ENCODE results near the gene DDX60.
"Not testable (repeated sequence)": the region's sequence is repeated elsewhere in the genome, so short reads cannot be mapped to it uniquely, and the experiment has no call there.

The DDX60 gene

DNA sequence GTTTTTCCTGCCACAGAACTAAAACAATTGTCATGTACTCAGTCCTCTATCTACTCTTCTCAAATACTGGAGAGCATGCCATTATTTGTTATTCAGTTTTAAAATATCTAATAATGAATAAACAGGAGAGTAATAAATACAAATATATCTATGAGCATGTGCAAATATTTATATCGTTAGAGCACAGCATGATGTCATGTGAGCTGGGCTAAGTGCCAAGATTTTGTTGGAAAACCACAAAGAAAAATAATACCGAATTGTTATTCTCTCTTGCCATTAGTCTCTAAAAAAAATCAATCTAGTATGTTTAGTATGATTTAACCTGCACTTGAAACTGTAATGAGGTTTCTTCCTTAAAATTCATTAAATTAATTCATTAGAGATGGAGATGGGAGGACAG is 97.3 kb downstream of the DDX60 start:
- Histone ChIP-seq H2BK5ac (ENCODE audit: low read length) (no peak overlapping the region), H3K9me3 (replicated peaks in 1 of 2; ENCODE audit: control insufficient read depth in 2 of 2, insufficient read depth in 1 of 2, low read depth in 1 of 2, low read length in 2 of 2) (no peaks in the 10 kb centered on the region), H2BK120ac (ENCODE audit: low read depth, low read length) (no peak overlapping the region), H4K8ac (ENCODE audit: low read depth, low read length) (no peak overlapping the region), H2AFZ (ENCODE audit: low read length) (no peak overlapping the region), H3K79me1 (ENCODE audit: low read depth, low read length) (no peaks in the 10 kb centered on the region), H3K4ac (ENCODE audit: low read length) (no peak overlapping the region), H3K4me1 (ENCODE audit: control insufficient read depth in 2 of 2, insufficient read depth in 1 of 2, low read depth in 1 of 2, low read length in 2 of 2) (no peaks in the 10 kb centered on the region), H3K27me3 (ENCODE audit: control insufficient read depth in 3 of 3, insufficient read depth in 3 of 3, low read depth in 1 of 3, low read length in 3 of 3) (no peaks in the 10 kb centered on the region), H3K36me3 (replicated peaks in 1 of 2; ENCODE audit: control insufficient read depth in 2 of 2, insufficient read depth in 2 of 2, low read length in 2 of 2) (no peaks in the 10 kb centered on the region), H3K18ac (ENCODE audit: low read length) (no peak overlapping the region), H3K23ac (ENCODE audit: low read depth, low read length, poor library complexity) (no peak overlapping the region), H3K14ac (ENCODE audit: low read length) (no peak overlapping the region), H3K27ac (replicated peaks; ENCODE audit: low read length) (no peak overlapping the region), H3K4me3 (ENCODE audit: low read length in 2 of 2) (no peak overlapping the region), H3K9ac (ENCODE audit: low read depth, low read length, poor library complexity) (no peak overlapping the region), H2BK15ac (ENCODE audit: low read length) (no peak overlapping the region), H3K4me2 (ENCODE audit: insufficient read depth, low read length, poor library complexity, severe bottlenecking) (no peak overlapping the region), H2BK12ac (ENCODE audit: low read length) (no peak overlapping the region), H4K91ac (ENCODE audit: low read depth, low read length, poor library complexity) (no peak overlapping the region), H2AK5ac (ENCODE audit: low read depth, low read length) (no peak overlapping the region)
- no CpG with 5 or more reads among the region's 2 CpGs for WGBS, 2 donors (ENCODE audit: extremely low coverage in 2 of 2, insufficient read length in 2 of 2, insufficient replicate concordance in 1 of 2)
- no peak for DNase-seq (ENCODE audit: low spot score)

DNA sequence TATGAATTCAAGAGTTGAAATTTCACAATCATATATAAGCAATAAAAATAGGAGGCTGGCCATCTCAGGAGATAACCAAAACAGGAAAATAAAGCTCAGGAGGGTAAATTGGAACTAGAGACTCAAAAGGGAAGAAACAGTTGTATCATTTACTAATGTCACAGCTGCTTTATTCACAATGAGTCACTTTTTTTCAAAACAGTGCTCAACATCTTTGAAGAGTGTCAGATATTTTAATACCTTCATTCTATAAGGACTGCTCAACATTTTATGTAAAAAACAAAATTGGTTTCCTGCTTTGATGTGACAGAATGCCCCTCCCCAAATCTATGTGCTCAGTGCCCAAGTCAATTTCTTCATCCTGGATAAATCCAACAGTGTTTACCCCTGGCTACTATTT is 97.7 kb downstream of the DDX60 start:
- no peak overlapping the region for H3K18ac ChIP-seq (ENCODE audit: low read length)
- H3K9ac ChIP-seq (ENCODE audit: low read depth, low read length, poor library complexity), result no peak overlapping the region
- H2BK15ac ChIP-seq (ENCODE audit: low read length), result no peak overlapping the region

DNA sequence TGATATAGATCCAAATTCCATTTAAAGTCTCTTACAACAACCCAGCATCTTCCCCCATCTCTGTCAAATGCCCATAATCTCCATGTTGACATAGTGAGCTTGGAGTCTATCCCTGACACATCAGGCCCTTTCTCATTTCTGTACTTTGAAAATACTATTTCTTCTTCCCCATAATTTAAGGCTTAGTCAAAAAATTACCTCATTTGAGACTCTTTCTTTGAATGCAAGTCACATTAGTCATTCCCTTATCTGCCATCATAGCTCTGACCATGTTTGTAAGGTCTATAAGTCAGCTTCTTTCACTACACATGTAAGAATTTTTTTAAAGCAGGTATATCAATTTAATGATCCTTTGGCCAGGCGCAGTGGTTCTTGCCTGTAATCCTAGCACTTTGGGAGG is 99.9 kb downstream of the DDX60 start:
- Histone ChIP-seq H3K4me1 (ENCODE audit: control insufficient read depth in 2 of 2, insufficient read depth in 1 of 2, low read depth in 1 of 2, low read length in 2 of 2) (no peaks in the 10 kb centered on the region), H3K36me3 (replicated peaks in 1 of 2; ENCODE audit: control insufficient read depth in 2 of 2, insufficient read depth in 2 of 2, low read length in 2 of 2) (no peaks in the 10 kb centered on the region), H2BK120ac (ENCODE audit: low read depth, low read length) (no peak overlapping the region), H3K27ac (replicated peaks; ENCODE audit: low read length) (no peak overlapping the region), H2BK15ac (ENCODE audit: low read length) (no peak overlapping the region), H3K79me1 (ENCODE audit: low read depth, low read length) (no peaks in the 10 kb centered on the region), H2BK12ac (ENCODE audit: low read length) (no peak overlapping the region), H4K91ac (ENCODE audit: low read depth, low read length, poor library complexity) (no peak overlapping the region), H3K14ac (ENCODE audit: low read length) (no peak overlapping the region), H3K18ac (ENCODE audit: low read length) (no peak overlapping the region), H3K9ac (ENCODE audit: low read depth, low read length, poor library complexity) (no peak overlapping the region), H3K9me3 (replicated peaks in 1 of 2; ENCODE audit: control insufficient read depth in 2 of 2, insufficient read depth in 1 of 2, low read depth in 1 of 2, low read length in 2 of 2) (no peaks in the 10 kb centered on the region), H2BK5ac (ENCODE audit: low read length) (no peak overlapping the region), H2AK5ac (ENCODE audit: low read depth, low read length) (no peak overlapping the region), H3K4ac (ENCODE audit: low read length) (no peak overlapping the region), H4K8ac (ENCODE audit: low read depth, low read length) (no peak overlapping the region), H3K4me2 (ENCODE audit: insufficient read depth, low read length, poor library complexity, severe bottlenecking) (no peak overlapping the region), H3K23ac (ENCODE audit: low read depth, low read length, poor library complexity) (no peak overlapping the region), H2AFZ (ENCODE audit: low read length) (no peak overlapping the region), H3K27me3 (ENCODE audit: control insufficient read depth in 3 of 3, insufficient read depth in 3 of 3, low read depth in 1 of 3, low read length in 3 of 3) (no peaks in the 10 kb centered on the region), H3K4me3 (ENCODE audit: low read length in 2 of 2) (no peak overlapping the region)
- no peak for DNase-seq (ENCODE audit: low spot score)
- no CpG with 5 or more reads among the region's 1 CpG for WGBS, 2 donors (ENCODE audit: extremely low coverage in 2 of 2, insufficient read length in 2 of 2, insufficient replicate concordance in 1 of 2)

More for the DNA sequence above, 97.7 kb downstream of the DDX60 start:
- Histone ChIP-seq H3K27me3 (ENCODE audit: control insufficient read depth in 3 of 3, insufficient read depth in 3 of 3, low read depth in 1 of 3, low read length in 3 of 3) (no peaks in the 10 kb centered on the region), H3K27ac (replicated peaks; ENCODE audit: low read length) (no peak overlapping the region), H3K4me3 (ENCODE audit: low read length in 2 of 2) (no peak overlapping the region), H3K9me3 (replicated peaks in 1 of 2; ENCODE audit: control insufficient read depth in 2 of 2, insufficient read depth in 1 of 2, low read depth in 1 of 2, low read length in 2 of 2) (no peaks in the 10 kb centered on the region), H2AFZ (ENCODE audit: low read length) (no peak overlapping the region), H3K4ac (ENCODE audit: low read length) (no peak overlapping the region), H3K36me3 (replicated peaks in 1 of 2; ENCODE audit: control insufficient read depth in 2 of 2, insufficient read depth in 2 of 2, low read length in 2 of 2) (no peaks in the 10 kb centered on the region), H3K79me1 (ENCODE audit: low read depth, low read length) (no peaks in the 10 kb centered on the region), H4K91ac (ENCODE audit: low read depth, low read length, poor library complexity) (no peak overlapping the region), H3K14ac (ENCODE audit: low read length) (no peak overlapping the region), H2BK120ac (ENCODE audit: low read depth, low read length) (no peak overlapping the region), H2BK12ac (ENCODE audit: low read length) (no peak overlapping the region), H3K4me2 (ENCODE audit: insufficient read depth, low read length, poor library complexity, severe bottlenecking) (no peak overlapping the region), H3K23ac (ENCODE audit: low read depth, low read length, poor library complexity) (no peak overlapping the region), H4K8ac (ENCODE audit: low read depth, low read length) (no peak overlapping the region), H3K4me1 (ENCODE audit: control insufficient read depth in 2 of 2, insufficient read depth in 1 of 2, low read depth in 1 of 2, low read length in 2 of 2) (no peaks in the 10 kb centered on the region), H2AK5ac (ENCODE audit: low read depth, low read length) (no peak overlapping the region), H2BK5ac (ENCODE audit: low read length) (no peak overlapping the region)
- DNase-seq (ENCODE audit: low spot score), result no peak

DNA sequence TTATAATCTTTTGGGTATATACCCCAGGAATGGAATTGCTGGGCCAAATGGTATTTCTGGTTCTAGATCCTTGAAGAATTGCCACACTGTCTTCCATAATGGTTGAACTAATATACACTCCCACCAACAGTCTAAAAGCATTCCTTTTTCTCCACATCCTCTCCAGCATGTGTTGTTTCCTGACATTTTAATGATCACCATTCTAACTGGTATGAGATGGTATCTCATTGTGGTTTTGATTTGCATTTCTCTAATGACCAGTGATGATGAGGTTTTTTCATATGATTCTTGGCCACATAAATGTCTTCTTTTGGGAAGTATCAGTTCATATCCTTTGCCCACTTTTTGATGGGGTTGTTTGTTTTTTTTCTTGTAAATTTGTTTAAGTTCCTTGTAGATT is 105.0 kb downstream of the DDX60 start:
- not testable (repeated sequence) for H2AFZ ChIP-seq (ENCODE audit: low read length); H3K27me3 ChIP-seq (ENCODE audit: control insufficient read depth in 3 of 3, insufficient read depth in 3 of 3, low read depth in 1 of 3, low read length in 3 of 3); H3K23ac ChIP-seq (ENCODE audit: low read depth, low read length, poor library complexity); H3K4me1 ChIP-seq (ENCODE audit: control insufficient read depth in 2 of 2, insufficient read depth in 1 of 2, low read depth in 1 of 2, low read length in 2 of 2); H2BK120ac ChIP-seq (ENCODE audit: low read depth, low read length); H2BK12ac ChIP-seq (ENCODE audit: low read length); H3K9me3 ChIP-seq (replicated peaks in 1 of 2; ENCODE audit: control insufficient read depth in 2 of 2, insufficient read depth in 1 of 2, low read depth in 1 of 2, low read length in 2 of 2); H3K4me3 ChIP-seq (ENCODE audit: low read length in 2 of 2); H4K91ac ChIP-seq (ENCODE audit: low read depth, low read length, poor library complexity); H3K4ac ChIP-seq (ENCODE audit: low read length); DNase-seq (ENCODE audit: low spot score); H3K14ac ChIP-seq (ENCODE audit: low read length); H3K27ac ChIP-seq (replicated peaks; ENCODE audit: low read length); H2BK15ac ChIP-seq (ENCODE audit: low read length); H4K8ac ChIP-seq (ENCODE audit: low read depth, low read length); H3K79me1 ChIP-seq (ENCODE audit: low read depth, low read length); H2BK5ac ChIP-seq (ENCODE audit: low read length); H3K36me3 ChIP-seq (replicated peaks in 1 of 2; ENCODE audit: control insufficient read depth in 2 of 2, insufficient read depth in 2 of 2, low read length in 2 of 2); H3K18ac ChIP-seq (ENCODE audit: low read length); H3K4me2 ChIP-seq (ENCODE audit: insufficient read depth, low read length, poor library complexity, severe bottlenecking); H2AK5ac ChIP-seq (ENCODE audit: low read depth, low read length); H3K9ac ChIP-seq (ENCODE audit: low read depth, low read length, poor library complexity)

Data from neuronal stem cell (in vitro differentiated cells).